ENCODE data around the gene SBF1.

DNA sequence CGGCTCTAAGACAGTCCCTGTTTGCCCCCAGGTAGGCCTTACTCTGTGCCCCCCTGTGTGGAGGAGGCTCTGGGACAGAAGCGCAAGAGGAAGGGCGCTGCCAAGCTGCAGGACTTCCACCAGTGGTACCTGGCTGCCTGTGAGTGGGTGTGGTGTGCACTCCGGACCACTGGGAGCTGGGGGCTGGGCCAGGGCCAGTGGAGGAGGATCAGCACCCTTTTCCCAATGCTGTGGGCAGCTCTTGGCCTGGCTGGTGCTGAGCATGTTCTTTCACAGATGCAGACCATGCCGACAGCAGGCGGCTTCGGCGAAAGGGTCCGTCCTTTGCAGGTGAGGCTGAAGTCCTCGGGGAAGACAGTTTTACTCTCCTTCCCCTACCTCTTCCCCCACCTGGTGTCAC, 46.9 kb upstream of the SBF1 start:
- TF ChIP-seq POLR2A (IDR thresholded peaks at IDR 0.05), result no peak
- TF ChIP-seq, protein P1, sequence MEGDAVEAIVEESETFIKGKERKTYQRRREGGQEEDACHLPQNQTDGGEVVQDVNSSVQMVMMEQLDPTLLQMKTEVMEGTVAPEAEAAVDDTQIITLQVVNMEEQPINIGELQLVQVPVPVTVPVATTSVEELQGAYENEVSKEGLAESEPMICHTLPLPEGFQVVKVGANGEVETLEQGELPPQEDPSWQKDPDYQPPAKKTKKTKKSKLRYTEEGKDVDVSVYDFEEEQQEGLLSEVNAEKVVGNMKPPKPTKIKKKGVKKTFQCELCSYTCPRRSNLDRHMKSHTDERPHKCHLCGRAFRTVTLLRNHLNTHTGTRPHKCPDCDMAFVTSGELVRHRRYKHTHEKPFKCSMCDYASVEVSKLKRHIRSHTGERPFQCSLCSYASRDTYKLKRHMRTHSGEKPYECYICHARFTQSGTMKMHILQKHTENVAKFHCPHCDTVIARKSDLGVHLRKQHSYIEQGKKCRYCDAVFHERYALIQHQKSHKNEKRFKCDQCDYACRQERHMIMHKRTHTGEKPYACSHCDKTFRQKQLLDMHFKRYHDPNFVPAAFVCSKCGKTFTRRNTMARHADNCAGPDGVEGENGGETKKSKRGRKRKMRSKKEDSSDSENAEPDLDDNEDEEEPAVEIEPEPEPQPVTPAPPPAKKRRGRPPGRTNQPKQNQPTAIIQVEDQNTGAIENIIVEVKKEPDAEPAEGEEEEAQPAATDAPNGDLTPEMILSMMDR (IDR thresholded peaks at IDR 0.05), result no peak

Measured in heart left ventricle (tissue), 13 donors.